GM12874 (cell line): ENCODE data around the gene PRR23B.

Experiments used
- TF ChIP-seq, protein P1 (sequence below): IDR thresholded peaks from 2 replicates; pipeline ENCODE4 v1.5.1; 2011; ENCODE audit warnings: low read depth, mild to moderate bottlenecking, control low read depth, low read length, moderate library complexity; ENCODE audit not compliant: insufficient read depth

The PRR23B gene

DNA sequence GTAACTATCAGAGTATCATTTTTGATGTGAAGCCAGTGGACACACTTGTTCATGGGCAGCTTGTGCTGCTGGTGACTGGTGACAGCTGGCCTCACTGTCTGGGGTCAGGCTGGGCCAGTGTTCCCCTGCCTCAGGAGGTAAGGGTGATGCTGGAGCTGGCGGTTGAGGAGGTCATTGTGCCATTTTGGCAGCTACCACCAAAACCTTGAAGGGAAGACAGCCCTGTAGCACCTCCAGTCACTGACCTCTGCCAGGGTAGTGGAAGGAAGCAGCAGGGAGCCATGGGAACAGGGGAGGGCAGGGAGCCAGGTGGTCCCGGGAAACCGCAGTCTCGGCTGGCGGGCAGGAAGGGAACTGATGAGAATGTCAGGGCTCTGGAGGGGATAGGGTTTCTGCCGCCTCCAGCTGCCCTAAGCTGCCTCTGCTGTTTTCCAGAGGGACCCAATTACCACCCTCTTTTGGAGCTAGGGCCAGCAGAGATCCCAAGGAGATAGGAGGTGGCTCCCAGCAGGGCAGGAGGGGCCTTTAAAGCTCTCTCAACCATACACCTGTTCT, 48.9 kb downstream of the PRR23B start:
- TF ChIP-seq, protein P1, sequence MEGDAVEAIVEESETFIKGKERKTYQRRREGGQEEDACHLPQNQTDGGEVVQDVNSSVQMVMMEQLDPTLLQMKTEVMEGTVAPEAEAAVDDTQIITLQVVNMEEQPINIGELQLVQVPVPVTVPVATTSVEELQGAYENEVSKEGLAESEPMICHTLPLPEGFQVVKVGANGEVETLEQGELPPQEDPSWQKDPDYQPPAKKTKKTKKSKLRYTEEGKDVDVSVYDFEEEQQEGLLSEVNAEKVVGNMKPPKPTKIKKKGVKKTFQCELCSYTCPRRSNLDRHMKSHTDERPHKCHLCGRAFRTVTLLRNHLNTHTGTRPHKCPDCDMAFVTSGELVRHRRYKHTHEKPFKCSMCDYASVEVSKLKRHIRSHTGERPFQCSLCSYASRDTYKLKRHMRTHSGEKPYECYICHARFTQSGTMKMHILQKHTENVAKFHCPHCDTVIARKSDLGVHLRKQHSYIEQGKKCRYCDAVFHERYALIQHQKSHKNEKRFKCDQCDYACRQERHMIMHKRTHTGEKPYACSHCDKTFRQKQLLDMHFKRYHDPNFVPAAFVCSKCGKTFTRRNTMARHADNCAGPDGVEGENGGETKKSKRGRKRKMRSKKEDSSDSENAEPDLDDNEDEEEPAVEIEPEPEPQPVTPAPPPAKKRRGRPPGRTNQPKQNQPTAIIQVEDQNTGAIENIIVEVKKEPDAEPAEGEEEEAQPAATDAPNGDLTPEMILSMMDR = no peak
